UCSD-AML1 (cell line): ENCODE data around the gene MYO3B.
"Not testable (repeated sequence)": the region's sequence is repeated elsewhere in the genome, so short reads cannot be mapped to it uniquely, and the experiment has no call there.

Experiments
- DNase-seq: peaks from one replicate; lab custom pipeline; 2025; ENCODE audit not compliant: unreplicated experiment; lab: John Stamatoyannopoulos, UW

Gene MYO3B

DNA sequence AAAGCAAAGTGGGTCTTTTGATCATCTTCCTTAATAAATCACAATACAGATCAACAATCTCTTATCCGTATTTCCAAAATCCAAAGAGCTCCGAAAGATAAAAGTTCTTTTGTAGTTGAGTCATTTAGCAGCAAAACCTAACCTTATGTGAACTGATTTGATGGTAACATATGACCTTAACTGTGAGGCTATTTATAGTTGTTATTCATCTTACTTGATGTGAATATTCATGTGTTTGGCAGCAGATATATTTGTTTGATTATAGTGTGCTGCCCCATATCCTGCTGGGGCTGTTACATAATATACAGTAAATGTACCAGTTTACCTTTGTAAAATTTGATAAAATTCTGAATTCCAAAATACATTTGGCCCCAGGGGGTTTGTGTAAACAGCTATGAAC is 158.5 kb downstream of the MYO3B start:
- DNase-seq, result no peak

DNA sequence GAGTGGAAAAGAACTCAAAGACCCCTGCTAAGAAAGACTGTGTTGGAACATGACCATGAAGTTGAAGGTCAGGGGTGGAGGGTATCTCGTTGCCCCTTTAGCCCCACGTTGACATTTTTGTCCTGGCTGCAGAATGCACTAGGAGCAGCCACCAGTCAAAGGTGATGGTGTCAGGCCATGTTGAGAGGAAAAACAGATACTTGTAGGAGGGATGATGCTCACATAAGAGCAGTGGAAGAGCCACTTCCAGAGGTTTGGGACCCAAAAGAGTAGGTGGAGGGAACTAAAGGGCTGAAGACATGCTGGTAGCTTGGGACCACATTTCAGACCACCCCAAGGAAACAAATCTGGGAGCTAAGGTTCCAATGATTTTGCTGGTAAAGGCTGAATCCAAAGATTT is 159.0 kb downstream of the MYO3B start:
- no peak for DNase-seq

DNA sequence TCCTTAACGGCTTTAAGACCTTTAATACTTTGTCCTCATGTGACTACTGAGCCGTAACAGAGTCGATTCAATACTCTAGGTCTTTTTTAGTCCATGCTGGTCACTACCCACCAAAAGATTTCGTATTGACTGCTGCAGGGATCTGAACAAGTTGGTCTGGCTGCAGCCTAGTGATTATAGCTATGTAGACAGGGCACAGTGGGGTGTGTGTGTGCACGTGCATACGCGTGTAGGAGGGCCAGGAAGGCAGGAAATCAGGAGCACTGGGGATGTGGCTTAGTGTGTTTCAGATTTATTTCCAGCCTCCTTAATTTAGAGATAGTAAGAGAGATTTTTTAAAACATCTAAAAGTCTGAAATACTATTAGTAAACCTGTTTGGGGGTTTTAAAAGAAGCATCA is 161.4 kb downstream of the MYO3B start:
- DNase-seq, result peak; percentile 16

DNA sequence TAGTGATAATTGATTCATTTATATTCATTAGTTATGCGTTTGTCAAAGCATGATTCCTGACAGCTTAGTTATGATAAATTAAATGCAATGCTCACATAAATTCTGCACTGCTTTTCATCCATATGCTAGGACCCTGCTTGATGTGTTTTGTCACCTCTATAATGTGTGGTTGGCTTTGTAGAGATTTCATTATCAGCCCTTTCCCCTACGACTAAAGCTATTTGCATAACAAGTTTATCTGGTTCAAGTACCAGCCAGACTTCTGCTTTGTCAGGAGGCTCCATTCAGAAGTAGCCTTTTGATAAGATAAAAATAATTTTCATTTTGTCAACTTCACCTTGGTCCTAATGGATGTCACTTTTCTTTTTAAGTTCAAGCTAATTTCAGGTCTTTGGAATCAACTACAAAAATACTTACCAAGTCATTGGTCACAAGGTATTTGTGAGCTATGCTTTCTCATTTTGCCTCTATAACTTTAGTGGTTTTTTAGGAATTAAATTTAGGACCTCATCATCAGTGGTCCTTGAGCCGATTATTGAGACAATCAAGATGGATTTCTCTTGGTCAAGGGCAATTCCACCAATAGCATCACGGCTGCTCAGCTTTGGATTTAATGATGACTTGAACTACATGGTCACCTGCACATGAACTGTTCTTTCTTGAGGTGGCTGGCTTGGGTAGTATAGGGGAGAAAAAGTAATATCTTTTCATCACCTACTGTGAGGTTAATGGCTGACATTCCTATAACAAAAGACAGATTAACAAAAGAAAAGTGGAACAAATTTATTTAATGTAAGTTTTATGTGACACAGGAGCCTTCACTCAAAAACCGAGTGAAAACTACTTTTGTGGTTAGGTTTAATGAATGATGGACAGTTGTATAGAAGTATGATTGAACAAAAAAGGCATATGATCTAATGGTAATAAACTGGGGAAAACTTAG is 162.1 kb downstream of the MYO3B start:
- no peak for DNase-seq

DNA sequence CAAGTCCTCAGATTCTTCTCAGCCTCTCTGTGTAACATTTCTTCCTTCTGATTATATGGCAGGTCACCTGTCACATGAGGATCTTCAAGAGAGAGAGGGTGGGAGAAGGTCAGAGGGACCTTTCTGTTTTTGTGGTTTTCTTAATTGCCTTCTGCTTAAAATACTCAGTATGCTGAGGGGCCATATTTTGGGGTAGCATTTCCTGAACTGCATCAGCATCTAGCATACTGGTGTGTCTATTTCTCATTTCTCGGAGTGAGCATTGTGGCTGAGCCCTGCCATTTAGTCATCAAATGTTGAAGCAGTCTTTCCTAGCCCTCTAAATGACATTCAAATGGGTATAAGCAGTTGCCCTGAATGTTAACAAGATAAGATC is 162.7 kb downstream of the MYO3B start:
- DNase-seq, result no peak

DNA sequence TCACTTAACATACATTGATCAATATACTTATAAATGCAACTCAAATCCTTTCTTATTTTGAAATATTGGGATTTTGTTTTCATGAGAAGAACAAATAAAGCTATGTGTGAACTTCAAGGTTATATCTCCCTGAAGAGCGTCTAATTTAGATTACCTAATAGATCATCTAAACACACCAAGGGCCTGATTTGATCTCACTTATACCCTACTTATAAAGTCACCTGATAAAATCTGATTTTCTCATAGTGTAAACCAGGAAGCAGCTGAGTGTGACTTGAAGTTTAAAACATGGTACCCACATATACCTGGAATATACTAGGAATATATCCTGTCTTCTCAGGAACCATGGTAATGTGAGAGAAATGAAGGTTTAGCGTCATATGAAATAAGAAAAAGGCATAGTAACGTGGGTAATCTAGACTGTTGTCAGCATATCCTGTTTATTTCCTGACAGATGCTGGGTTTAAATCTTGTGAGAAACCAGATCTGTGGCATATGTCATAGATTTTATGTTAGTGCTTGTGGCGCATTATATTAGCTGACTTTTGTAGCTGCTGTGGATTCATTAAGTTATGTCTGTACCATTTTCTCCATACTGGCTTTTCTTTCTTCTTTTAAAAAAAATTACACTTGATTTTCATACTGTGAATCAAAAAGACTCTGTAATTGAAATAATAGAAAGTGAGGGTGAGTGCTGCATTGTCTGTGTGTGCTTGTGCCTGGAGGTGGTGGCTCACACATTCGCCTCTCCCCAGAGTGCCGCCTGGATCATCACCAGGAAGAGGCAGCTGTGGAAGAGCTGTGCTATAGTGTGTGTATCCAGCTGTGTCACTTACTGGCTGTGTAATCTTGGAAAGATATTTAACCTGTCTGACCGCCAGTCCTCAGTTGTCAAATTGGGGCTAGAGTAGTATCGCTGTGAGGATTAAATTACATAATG is 164.0 kb downstream of the MYO3B start:
- DNase-seq, result no peak

DNA sequence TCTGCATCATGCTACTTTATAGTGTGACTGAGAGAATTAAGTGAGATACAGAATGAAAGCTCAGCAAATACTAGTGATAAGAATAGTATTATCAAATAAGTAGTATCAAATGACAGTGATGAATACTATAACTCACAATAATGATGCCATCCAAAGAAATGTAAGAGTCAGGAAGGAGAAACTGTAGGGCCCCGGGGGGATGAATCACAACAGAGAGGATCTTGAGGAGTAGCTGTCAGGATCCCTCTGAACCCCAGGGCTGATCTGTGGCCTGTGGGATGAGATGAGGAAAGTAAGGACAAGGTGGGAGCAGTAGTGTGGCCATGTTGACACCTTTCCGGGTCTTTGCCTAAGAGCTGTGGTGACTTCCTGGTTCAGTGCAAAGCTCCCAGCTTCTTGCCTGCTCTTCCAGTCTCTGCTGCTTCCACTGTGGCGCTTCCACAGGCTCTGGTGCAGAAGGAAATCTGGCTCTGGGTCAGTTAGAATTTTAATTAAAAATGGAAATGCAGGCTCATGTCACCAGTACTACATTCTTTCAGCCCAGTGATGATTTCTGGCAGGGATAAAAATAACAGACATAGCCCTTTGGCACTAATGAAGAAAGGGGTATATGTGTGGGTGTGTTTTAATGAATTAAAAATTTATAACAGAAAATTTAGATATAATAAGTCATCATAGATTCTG is 166.9 kb downstream of the MYO3B start:
- DNase-seq, result no peak

DNA sequence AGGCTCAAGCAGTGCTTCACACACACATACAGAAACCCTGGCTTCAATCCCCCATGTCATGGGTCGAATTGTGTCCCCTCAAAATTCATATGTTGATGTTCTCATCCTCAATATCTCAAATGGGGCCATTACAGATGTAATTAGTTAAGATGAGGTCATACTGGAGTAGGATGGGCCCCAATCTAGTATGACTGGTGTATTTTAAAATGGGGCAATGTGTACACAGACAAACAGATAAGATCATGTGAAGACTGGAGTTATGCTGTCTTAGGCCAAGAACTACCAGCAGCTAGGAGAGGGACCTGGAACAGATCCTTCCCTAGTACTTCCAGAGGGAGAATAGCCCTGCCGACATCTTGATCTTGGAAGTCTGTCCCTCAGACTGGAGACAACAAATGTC is 167.7 kb downstream of the MYO3B start:
- no peak for DNase-seq

DNA sequence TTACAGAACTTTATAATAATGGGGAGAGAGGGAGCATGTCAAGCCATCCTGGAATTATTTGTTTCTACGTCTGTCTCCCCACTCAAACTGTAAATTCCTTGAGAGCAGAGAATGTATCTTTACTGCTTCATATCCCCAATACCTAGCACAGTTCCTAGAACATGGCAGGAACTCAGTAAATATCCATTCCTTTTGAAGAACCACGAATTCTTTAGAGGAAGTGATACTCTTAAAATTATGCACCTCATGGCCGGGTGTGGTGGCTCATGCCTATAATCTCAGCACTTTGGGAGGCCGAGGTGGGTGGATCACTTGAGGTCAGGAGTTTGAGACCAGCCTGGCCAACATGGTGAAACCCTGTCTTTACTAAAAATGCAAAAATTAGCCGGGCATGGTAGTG is 171.3 kb downstream of the MYO3B start:
- not testable (repeated sequence) for DNase-seq

DNA sequence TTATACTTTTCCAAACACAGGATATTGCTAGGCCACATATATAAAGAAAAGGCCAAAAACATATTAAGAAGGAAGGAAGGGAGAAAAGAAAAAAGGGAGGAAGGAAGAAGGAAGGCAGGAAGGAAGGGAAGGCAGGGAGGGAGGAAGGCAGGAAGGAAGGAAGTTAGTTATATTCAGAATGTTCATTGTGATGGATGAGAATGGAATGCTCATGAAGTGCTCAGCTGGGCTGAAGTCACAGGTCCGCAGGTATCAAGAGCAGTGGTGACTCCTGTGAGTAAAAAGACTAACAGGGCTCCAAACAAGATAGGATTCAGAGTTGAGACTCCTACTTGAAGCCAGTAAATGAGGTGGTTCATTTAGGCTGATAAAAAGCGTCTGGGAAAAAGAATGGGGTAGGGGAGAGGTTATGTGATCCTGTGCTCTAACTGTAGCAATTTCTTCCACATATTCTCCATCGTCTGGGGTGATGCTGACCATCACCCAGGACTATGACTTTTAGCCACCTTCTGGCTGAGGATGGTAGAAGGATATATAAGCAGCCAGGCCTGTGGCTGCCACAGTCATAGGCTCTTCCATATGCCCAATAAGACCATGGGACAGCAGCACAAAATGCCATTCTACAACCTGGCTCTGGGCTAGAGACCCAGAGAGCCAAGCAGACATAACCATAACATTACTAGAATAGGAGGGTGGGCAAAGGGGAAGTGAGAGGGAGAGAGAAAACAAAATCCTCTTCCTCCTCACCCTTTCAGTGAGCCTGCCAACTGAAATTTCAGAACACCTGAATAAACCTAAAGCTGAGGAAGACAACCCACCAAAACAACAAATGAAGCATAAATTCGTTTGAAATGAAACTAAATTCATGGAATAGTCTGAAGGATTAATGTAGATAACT is 173.2 kb downstream of the MYO3B start:
- no peak for DNase-seq

DNA sequence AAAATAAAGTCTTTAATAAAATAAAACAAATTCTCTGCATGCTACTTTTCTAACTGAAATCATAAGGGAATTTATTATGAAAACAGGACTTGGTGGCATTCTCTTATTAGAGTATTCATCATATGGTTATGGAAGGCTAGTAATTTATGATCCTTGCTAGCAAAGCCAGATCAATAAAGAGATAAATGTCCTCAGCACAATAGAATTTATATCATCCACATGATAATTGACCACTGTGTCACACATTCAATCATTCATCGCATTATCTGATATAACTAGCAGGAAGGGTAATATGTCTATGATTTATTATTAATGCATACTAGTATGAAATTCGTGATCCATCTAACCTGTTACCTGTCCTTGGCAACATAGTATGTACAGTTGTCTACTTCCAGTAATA is 175.8 kb downstream of the MYO3B start:
- no peak for DNase-seq

DNA sequence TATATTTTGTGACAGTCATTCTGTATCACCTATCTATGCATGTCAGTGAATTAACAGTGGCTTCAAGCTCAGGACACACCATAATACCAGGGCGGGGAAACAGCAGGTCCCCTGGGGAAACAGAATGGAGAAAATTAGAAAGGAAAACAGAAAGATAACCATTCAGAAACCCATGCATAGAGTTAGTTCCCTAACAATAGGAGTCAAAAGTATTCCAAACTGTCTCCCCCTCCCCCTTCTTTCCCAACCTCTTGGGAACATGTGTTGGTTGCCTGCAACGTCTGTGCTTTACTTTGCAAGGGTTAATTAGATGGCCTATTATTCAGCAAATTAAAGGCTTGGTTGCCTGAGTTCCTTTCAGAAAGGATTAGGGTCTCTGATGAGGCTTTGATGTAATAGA is 176.4 kb downstream of the MYO3B start:
- no peak for DNase-seq

DNA sequence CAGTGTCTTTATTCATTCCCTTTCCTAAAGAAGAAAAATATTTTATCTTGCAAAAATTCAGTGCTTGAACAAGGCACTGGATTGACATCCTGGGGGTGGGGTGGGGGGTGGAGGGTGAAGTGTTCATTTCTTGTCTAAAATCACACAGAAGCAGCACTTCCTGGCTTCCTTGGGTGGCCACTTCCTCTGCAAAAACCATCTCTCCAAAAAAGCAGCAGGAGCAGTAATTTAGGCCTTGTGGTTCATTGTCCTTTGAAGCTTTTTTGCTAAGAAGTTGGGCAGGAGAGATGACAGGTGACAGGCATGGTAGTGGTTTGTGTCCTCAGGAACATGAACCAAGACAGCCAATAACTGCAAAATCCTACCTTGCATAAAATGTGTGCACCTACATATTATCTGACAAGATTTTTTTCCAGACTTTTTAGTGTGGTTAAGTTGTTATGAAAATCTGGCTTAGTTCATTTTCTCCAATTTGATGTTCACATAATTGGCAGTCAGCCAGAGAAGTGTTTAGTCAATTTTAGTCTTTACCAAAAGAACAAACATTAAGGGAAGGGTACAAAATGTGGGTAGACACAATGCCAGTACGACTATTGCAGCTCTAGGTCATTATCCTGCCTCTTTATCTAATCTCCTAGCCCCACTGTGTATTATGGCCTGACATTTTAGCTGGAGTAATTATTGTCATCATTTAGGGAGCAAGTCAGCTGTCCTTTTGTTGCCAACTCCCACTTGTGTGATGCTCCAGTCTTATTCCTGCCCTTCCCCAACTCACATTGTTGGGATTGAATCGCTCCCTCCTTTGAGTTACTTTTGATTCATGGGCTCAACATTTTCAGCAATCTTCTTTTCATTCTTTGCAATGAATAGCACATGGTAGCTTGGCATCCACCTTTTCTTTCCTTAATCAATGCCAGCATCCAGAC is 177.2 kb downstream of the MYO3B start:
- DNase-seq, result peak; percentile 71

DNA sequence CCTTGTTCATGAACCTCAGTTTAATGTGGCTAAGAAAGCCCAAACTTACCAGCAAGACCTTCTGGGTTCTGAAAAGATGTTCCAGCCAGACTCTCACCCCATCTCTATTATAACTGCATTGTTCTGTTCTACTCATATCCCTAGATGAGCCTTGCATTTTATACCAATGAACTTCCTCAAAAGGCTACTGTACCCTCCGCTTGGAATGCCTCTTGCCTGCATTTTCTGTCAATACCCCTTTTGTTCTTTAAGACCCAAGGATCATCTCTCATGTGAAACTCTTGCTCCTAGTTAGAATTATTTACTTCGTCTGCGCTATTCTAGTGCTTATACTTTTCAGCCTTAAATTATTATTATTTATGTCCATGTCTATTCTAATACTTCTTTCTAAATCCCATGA is 181.5 kb downstream of the MYO3B start:
- no peak for DNase-seq

DNA sequence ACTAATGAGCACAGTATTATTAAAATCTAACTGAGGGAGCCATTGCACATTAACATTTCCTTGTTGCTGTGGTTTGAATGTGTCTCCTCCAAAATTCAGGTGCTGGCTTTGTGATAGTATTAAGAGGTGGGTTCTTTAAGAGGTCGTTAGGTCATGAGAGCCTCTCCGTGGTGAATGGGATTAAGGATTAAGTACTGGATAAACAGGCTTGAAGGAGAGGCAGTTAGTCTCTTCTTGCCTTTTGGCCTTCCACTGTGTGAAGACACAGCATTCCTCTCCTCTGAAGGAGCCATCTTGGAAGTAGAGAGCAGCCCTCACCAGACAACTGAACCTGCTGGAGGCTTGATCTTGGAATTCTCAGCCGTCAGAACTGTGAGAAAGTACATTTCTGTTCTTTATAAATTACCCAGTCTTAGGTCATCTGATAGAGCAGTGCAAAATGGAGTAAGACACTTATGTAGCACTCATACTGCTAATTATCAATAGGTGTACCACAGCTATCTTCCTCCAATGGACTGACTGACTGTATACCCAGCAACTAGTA is 182.7 kb downstream of the MYO3B start:
- no peak for DNase-seq

DNA sequence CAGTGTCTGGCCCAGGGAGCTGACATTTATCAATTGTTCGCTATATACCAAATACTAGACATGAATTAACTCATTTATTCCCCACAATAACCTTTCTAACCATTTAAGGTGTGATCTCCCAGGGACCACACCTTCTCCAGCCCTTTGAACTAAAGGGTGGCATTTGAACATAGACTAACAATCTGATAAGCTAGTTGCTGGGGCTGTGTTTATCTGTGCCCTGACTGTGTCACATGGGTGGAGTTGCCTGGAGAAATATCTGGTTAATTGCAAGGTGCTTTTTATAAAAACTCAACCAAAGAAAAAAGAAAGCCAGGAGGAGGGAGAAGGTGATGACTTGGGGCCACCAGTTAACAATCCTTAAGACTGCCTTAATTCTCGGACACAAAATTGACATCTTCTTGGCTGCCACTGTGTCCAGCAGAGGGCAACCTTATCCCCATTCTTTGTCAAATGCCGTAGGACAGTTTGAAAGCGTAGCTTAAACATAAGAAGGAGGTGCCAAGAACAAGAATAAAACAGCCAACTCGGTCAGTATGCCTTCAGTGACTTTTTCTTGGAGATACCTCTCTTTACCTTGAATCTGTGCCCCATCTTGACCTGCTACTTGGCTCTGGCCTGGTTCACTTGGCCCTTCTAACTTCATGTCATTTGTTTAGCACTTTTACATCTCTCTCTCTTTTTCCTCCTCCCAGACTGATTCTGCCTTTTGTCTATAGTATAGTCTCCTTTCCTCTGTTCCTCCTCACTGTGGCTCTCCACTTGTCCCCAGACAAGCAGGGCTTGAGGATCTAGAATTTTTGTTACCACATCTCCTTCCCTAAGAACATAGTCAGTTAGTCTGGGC is 183.4 kb downstream of the MYO3B start:
- peak; percentile 56 for DNase-seq

DNA sequence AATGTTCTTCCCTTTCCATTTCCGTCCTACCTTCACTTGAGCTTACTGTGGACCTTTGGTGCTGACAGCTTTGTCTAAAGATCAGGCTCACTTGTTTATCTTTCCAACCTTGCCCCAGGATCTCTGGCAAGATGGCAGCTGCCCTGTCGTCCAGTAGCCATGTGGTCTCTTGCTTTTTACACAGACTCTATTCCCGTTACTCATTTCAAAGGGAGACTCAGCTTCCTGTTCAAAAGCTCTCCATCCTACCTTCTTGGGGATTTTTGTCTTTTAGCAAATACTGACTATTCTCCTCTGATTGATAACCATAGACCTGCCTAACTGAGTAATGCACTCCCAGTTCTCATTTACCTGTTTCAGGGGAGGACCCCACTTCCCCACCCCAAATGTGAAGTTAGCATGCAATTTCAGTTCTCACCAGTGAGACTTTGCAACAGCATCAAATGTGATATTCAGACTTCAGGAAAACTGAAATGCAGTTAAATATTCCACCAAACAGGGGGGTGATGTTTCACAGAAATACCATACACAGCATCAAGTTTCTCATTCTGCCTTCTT is 184.4 kb downstream of the MYO3B start:
- DNase-seq, result no peak
